ENCODE measurements around the gene TTC3.

Gene TTC3

GRCh38 chr21:37245151-37245550 lies 172.1 kb downstream of the TTC3 start:
- no peak for DNase-seq (ENCODE audit: low read depth in 1 of 2, low spot score in 1 of 2)

DNA sequence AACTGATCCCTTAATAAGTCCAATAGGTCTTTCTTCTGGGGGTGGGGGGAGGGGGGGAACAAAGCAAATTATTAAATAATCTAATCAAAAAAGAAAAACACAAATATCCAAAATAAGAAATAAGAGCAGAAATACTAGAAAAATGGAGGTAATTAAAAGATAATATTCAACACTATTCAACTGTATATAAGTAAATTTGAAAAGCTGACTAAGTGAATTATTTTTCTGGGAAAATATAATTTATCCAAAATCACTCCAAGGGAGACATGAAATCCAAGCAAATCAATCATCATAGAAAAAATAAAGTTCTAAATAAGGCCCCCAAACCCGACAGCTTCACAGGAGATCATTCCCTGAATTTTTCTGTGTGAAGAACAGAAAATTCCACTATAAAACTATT lies 175.2 kb downstream of the TTC3 start:
- DNase-seq (ENCODE audit: low read depth in 1 of 2, low spot score in 1 of 2) = no peak

DNA sequence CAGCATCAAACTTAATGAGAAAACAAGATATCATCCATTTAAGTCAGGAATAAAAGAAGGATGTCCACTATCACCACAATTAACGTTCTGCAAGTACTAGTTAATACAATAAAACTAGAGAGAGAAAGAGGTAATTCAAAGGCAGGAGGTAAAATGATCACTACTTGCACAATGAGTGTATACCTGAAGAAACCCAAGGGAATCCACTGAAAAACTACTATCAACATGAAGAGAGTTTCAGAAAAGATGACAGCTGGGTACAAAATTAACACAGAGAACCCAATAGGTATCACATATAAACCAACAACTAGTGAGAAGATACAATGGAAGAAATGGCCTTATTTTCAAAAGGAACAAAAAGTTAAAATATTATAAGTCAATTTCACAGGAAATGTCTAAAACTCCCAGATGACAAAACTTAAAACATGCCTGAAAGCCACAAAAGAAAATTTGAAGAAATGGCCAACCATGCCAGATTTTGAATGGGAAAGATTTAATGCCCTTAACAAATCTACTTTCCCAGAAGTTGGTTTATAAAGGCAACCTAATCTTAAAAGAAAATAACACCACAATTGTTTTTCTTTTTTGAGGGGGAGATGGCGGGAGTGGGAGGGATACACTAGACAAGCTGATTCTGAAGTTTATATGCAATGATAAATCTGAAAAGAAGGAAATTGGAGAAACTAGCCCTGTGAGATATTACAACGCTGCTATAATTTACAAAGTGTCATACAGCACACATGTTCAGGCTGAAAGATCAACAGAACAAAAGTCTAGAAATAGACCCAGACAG lies 176.3 kb downstream of the TTC3 start:
- no peak for DNase-seq (ENCODE audit: low read depth in 1 of 2, low spot score in 1 of 2)

GRCh38 chr21:37251294-37251634 lies 178.2 kb downstream of the TTC3 start:
- no peak for DNase-seq (ENCODE audit: low read depth in 1 of 2, low spot score in 1 of 2)
